ENCODE measurements around the gene B4GALNT2.
"Not testable (repeated sequence)": the region's sequence is repeated elsewhere in the genome, so short reads cannot be mapped to it uniquely, and the experiment has no call there.

GRCh38 chr17:49170711-49171110 lies 38.1 kb downstream of the B4GALNT2 start:
- not testable (repeated sequence) for TF ChIP-seq POLR2A (IDR thresholded peaks at IDR 0.05; ENCODE audit: low read length); GATA1 (IDR thresholded peaks at IDR 0.05; ENCODE audit: low read depth, low read length)
